NOMO-1 (cell line): ENCODE measurements around the gene FBXO31.
"Not testable (repeated sequence)": the region's sequence is repeated elsewhere in the genome, so short reads cannot be mapped to it uniquely, and the experiment has no call there.

ENCODE experiments used
- DNase-seq, 2 experiments: peaks; one replicate each; lab custom pipeline; 2025; ENCODE audit not compliant: unreplicated experiment in 2 of 2; lab: John Stamatoyannopoulos, UW

Gene FBXO31

GRCh38 chr16:87344931-87345631 is 38.5 kb downstream of the FBXO31 start:
- no peak for DNase-seq

- DNase-seq = no peak
Observed at GRCh38 chr16:87344165-87344930, 39.2 kb downstream of the FBXO31 start.

GRCh38 chr16:87343753-87344050 is 39.9 kb downstream of the FBXO31 start:
- DNase-seq = no peak

GRCh38 chr16:87342978-87343752 is 40.4 kb downstream of the FBXO31 start:
- DNase-seq = no peak

- no peak for DNase-seq
Observed at GRCh38 chr16:87342504-87342903, 41.1 kb downstream of the FBXO31 start.

GRCh38 chr16:87340198-87340597 is 43.4 kb downstream of the FBXO31 start:
- no peak for DNase-seq

- DNase-seq = not testable (repeated sequence)
Observed at GRCh38 chr16:87339724-87340105, 43.9 kb downstream of the FBXO31 start.

- DNase-seq = no peak
Observed at GRCh38 chr16:87339086-87339723, 44.4 kb downstream of the FBXO31 start.

GRCh38 chr16:87338155-87338765 is 45.3 kb downstream of the FBXO31 start:
- DNase-seq = no peak

- no peak for DNase-seq
Observed at GRCh38 chr16:87337262-87337771, 46.3 kb downstream of the FBXO31 start.

- no peak for DNase-seq
Observed at GRCh38 chr16:87336434-87337240, 46.9 kb downstream of the FBXO31 start.

- no peak for DNase-seq
Observed at GRCh38 chr16:87335625-87336433, 47.7 kb downstream of the FBXO31 start.

- DNase-seq = no peak
Observed at GRCh38 chr16:87334651-87335624, 48.6 kb downstream of the FBXO31 start.

- DNase-seq = no peak
Observed at GRCh38 chr16:87333581-87334331, 49.8 kb downstream of the FBXO31 start.

GRCh38 chr16:87333101-87333500 is 50.5 kb downstream of the FBXO31 start:
- no peak for DNase-seq

- DNase-seq = no peak
Observed at GRCh38 chr16:87332150-87332549, 51.4 kb downstream of the FBXO31 start.

GRCh38 chr16:87331241-87331801 is 52.3 kb downstream of the FBXO31 start:
- no peak for DNase-seq
